Lower lobe of right lung (tissue), 2 donors: Measurements from ENCODE around the gene AMZ2. TPM values are rescaled to one million over a fixed set of nuclear protein-coding genes. Genes with fewer than 3 reads are reported as not detected.
"Not testable (repeated sequence)": the region's sequence is repeated elsewhere in the genome, so short reads cannot be mapped to it uniquely, and the experiment has no call there.

ENCODE experiments used
- ATAC-seq, 2 donors: fragments of 200-7000 bp; cut with Tn5 transposase; one replicate each; pipeline ENCODE4 v1.9.1; 2020 to 2022; ENCODE audit warnings: mild to moderate bottlenecking in 2 of 2, moderate library complexity in 2 of 2
- DNase-seq: peaks from one replicate; pipeline ENCODE4 v3.0.0-alpha.2; 2020
- H3K27ac ChIP-seq: fragments of 200-600 bp; one replicate; pipeline ENCODE4 v1.8.0; 2022
- H3K27me3 ChIP-seq: fragments of 200-600 bp; one replicate; pipeline ENCODE4 v1.8.0; 2022; ENCODE audit warnings: low read depth
- H3K36me3 ChIP-seq: fragments of 200-600 bp; one replicate; pipeline ENCODE4 v1.8.0; 2022; ENCODE audit warnings: mild to moderate bottlenecking
- H3K4me1 ChIP-seq: fragments of 200-600 bp; one replicate; pipeline ENCODE4 v1.8.0; 2022
- H3K4me3 ChIP-seq: fragments of 200-600 bp; one replicate; pipeline ENCODE4 v1.8.0; 2022; ENCODE audit warnings: mild to moderate bottlenecking
- H3K9me3 ChIP-seq: fragments of 200-600 bp; one replicate; pipeline ENCODE4 v1.8.0; 2022
- CTCF ChIP-seq: fragments of 200-600 bp; IDR thresholded peaks from one replicate; pipeline ENCODE4 v1.8.0; 2022; ENCODE audit warnings: antibody characterized with exemption, mild to moderate bottlenecking
- intact Hi-C: fragments of 100-400 bp; cut with DNase I; formaldehyde crosslinking; loops from one replicate; pipeline ENCODE4 v1.11.0; 2022
- total RNA-seq: library from RNA; stranded (reverse); fragmentation: NEBNext Ultra II Directional; extraction: Animal tissue kit (Norgen Biotek cat#: 25700); gene quantifications from one replicate; pipeline ENCODE4 v1.2.1, GENCODE V29; 2021
- donor health status: DM: no; HTN: yes; CAD: no; lungs with severe emphysema.

Gene AMZ2
- total RNA-seq, 1 donor from 2014 or later: 55.9 TPM

- no peak for TF ChIP-seq CTCF
- intact Hi-C loops: no loop called here
- ATAC-seq (no peak), DNase-seq (no peak)
- peak overlapping the region; percentile 91 for H3K4me3 ChIP-seq
- H3K36me3 ChIP-seq: peaks cover 21% of the 10 kb centered on the region
- peaks cover 22% of the 10 kb centered on the region for H3K4me1 ChIP-seq
- H3K9me3 ChIP-seq: no peaks in the 10 kb centered on the region
- H3K27me3 ChIP-seq: no peaks in the 10 kb centered on the region
- peak overlapping the region; percentile 99 for H3K27ac ChIP-seq
Measured at GRCh38 chr17:68248891-68249290, 1.0 kb downstream of the AMZ2 start.

DNA sequence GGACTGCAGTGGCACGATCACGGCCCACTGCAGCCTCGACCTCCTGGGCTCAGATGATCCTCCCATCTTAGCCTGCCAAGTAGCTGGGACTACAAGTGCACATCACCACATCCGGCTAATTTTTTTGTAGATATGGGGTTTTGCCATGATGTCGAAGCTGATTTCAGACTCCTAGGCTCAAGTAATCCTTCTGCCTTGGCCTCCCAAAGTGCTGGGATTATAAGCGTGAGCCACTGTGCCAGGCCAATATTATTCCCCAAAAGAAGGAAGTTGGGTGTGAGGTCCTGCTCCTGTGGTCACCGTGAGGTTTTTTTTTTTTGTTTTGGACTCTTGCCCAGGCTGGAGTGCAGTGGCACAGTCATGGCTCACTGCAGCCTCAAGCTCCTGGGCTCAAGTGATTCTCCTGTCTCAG lies 1.5 kb downstream of the AMZ2 start:
- Histone ChIP-seq H3K9me3 (no peaks in the 10 kb centered on the region), H3K27ac (peak overlapping the region; percentile 99), H3K4me3 (no peak overlapping the region), H3K27me3 (no peaks in the 10 kb centered on the region), H3K4me1 (peaks cover 27% of the 10 kb centered on the region), H3K36me3 (peaks cover 25% of the 10 kb centered on the region)
- DNase-seq: no peak
- ATAC-seq: no peak
- TF ChIP-seq CTCF: no peak
- intact Hi-C loops: no loop called here

GRCh38 chr17:68253426-68253825 lies 5.6 kb downstream of the AMZ2 start:
- ATAC-seq, H3K4me3 ChIP-seq, H3K27ac ChIP-seq, H3K27me3 ChIP-seq, H3K9me3 ChIP-seq, intact Hi-C loops, DNase-seq: not testable (repeated sequence)
- Histone ChIP-seq H3K36me3 (peaks cover 55% of the 10 kb centered on the region), H3K4me1 (peaks cover 33% of the 10 kb centered on the region)

GRCh38 chr17:68255151-68255550 lies 7.3 kb downstream of the AMZ2 start:
- no peak overlapping the region for H3K27ac ChIP-seq
- DNase-seq (no peak), ATAC-seq (no peak)
- intact Hi-C loops: no loop called here
- peaks cover 24% of the 10 kb centered on the region for H3K4me1 ChIP-seq
- no peak for TF ChIP-seq CTCF
- H3K36me3 ChIP-seq: peaks cover 55% of the 10 kb centered on the region
- no peak overlapping the region for H3K4me3 ChIP-seq
- no peaks in the 10 kb centered on the region for H3K27me3 ChIP-seq
- H3K9me3 ChIP-seq: no peaks in the 10 kb centered on the region

GRCh38 chr17:68255731-68256538 lies 8.1 kb downstream of the AMZ2 start:
- DNase-seq (no peak), ATAC-seq (peak in 1 of 2 donors; percentile 51)
- Histone ChIP-seq H3K9me3 (no peaks in the 10 kb centered on the region), H3K27me3 (no peaks in the 10 kb centered on the region), H3K4me1 (peaks cover 23% of the 10 kb centered on the region), H3K27ac (no peak overlapping the region), H3K36me3 (peaks cover 50% of the 10 kb centered on the region), H3K4me3 (no peak overlapping the region)
- TF ChIP-seq CTCF: no peak
- intact Hi-C loops: no loop called here

DNA sequence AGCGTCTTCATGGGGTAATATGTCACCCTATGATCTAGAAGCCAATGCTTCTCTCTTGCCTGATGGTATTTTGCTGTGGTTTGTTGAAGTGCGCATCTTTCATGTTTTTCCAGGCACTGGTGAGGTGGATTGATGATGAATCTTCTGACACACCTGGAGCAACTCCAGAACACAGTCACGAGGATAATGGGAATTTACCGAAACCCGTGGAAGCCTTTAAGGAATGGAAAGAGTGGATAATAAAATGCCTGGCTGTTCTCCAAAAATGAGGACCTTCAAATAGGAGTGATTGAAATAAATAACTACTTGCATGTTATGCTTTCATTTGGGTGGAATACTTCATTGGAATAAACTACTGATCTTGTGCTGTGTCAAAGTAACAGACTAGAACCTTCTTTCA lies 8.9 kb downstream of the AMZ2 start:
- ATAC-seq, DNase-seq, H3K4me3 ChIP-seq, intact Hi-C loops, H3K27ac ChIP-seq, H3K27me3 ChIP-seq, H3K9me3 ChIP-seq: not testable (repeated sequence)
- peaks cover 23% of the 10 kb centered on the region for H3K4me1 ChIP-seq
- peaks cover 43% of the 10 kb centered on the region for H3K36me3 ChIP-seq
